Suprapubic skin (tissue), 4 donors: ENCODE results near the gene TRPV3. TPM values are rescaled to one million over a fixed set of nuclear protein-coding genes. Genes with fewer than 3 reads are reported as not detected.
A peak's percentile ranks its signal among the peaks of the same experiment; 100 is the strongest.

Experiments
- DNase-seq, 2 donors: peaks; one replicate each; pipeline ENCODE4 v3.0.0-alpha.2; 2019; ENCODE audit warnings: low spot score in 2 of 2
- H3K27ac ChIP-seq: fragments of 200-600 bp; sonication (generic); one replicate; pipeline ENCODE4 v1.5.1; 2019
- H3K27me3 ChIP-seq: fragments of 200-600 bp; sonication (generic); one replicate; pipeline ENCODE4 v1.5.1; 2019
- H3K36me3 ChIP-seq: fragments of 200-600 bp; sonication (generic); one replicate; pipeline ENCODE4 v1.5.1; 2019
- H3K4me1 ChIP-seq: fragments of 200-600 bp; sonication (generic); one replicate; pipeline ENCODE4 v1.5.1; 2019
- H3K4me3 ChIP-seq: fragments of 200-600 bp; sonication (generic); one replicate; pipeline ENCODE4 v1.5.1; 2019; ENCODE audit warnings: mild to moderate bottlenecking
- H3K9me3 ChIP-seq: fragments of 200-600 bp; sonication (generic); one replicate; pipeline ENCODE4 v1.5.1; 2019
- CTCF ChIP-seq, 2 donors: fragments of 200-600 bp in 1 of 2; fragments of 450-650 bp in 1 of 2; sonication (generic) in 1 of 2; IDR thresholded peaks; one replicate each; pipeline ENCODE4 v1.5.1; 2016 to 2019; ENCODE audit warnings: antibody characterized with exemption in 2 of 2, mild to moderate bottlenecking in 1 of 2, moderate library complexity in 1 of 2
- EP300 ChIP-seq: sonication (generic); formaldehyde crosslinking; IDR thresholded peaks from one replicate; pipeline ENCODE4 v1.6.1; 2017; ENCODE audit warnings: antibody characterized with exemption
- POLR2A ChIP-seq, 2 donors: fragments of 450-650 bp; IDR thresholded peaks; one replicate each; pipeline ENCODE4 v1.6.1; 2017; ENCODE audit warnings: antibody characterized with exemption in 2 of 2, mild to moderate bottlenecking in 2 of 2, moderate library complexity in 2 of 2
- POLR2AphosphoS5 ChIP-seq, 3 donors: sonication (generic); formaldehyde crosslinking; IDR thresholded peaks; one replicate each; pipeline ENCODE4 v1.6.1; 2017; ENCODE audit warnings: antibody characterized with exemption in 3 of 3
- WGBS: methylation state at CpG from one replicate; pipeline ENCODE4 v1.1.5; 2018; 5-methylcytosine and 5-hydroxymethylcytosine counted together
- total RNA-seq, 4 donors: library from RNA; depleted of rRNA; stranded (reverse); fragments of >200 nt; gene quantifications; one replicate each; pipeline ENCODE4 v1.1.0, GENCODE V29; 2016

Gene TRPV3
- total RNA-seq = 10 to 100 TPM; 25.6 to 45.4 (median 34.4) TPM

GRCh38 chr17:3557768-3558583, at the start of gene TRPV3:
Gene TRPV3 (minus strand): TSS chr17:3557812. CDS start chr17:3554850, 2,962 bp downstream.
- Histone ChIP-seq H3K36me3 (no peaks in the 10 kb centered on the region), H3K4me1 (peaks cover 35% of the 10 kb centered on the region), H3K9me3 (no peaks in the 10 kb centered on the region), H3K4me3 (peak within 1 kb of the TSS; percentile 36), H3K27me3 (peaks cover 5% of the 10 kb centered on the region), H3K27ac (peak within 1 kb of the TSS; percentile 87)
- WGBS = 37% methylated on average over 8 of the region's 23 CpGs
- TF ChIP-seq CTCF (IDR thresholded peaks at IDR 0.05) (no peak), POLR2AphosphoS5 (IDR thresholded peaks at IDR 0.05) (peak in 1 of 3 donors; percentile 7)
- DNase-seq = no peak

- H3K9me3 ChIP-seq = no peaks in the 10 kb centered on the region
- peaks cover 10% of the 10 kb centered on the region for H3K4me1 ChIP-seq
- TF ChIP-seq CTCF (IDR thresholded peaks at IDR 0.05) = no peak
- no peaks in the 10 kb centered on the region for H3K27me3 ChIP-seq
- peak overlapping the region; percentile 17 for H3K27ac ChIP-seq
- no peak for DNase-seq
- peaks cover 31% of the 10 kb centered on the region for H3K36me3 ChIP-seq
- H3K4me3 ChIP-seq = no peak overlapping the region
- 94% methylated on average over 2 of the region's 4 CpGs for WGBS
Observed at GRCh38 chr17:3603870-3604259, 46.3 kb upstream of the TRPV3 start.

- no peaks in the 10 kb centered on the region for H3K9me3 ChIP-seq
- peaks cover 26% of the 10 kb centered on the region for H3K36me3 ChIP-seq
- TF ChIP-seq CTCF (IDR thresholded peaks at IDR 0.05) (no peak), POLR2AphosphoS5 (IDR thresholded peaks at IDR 0.05) (no peak)
- DNase-seq = no peak
- no peak overlapping the region for H3K27ac ChIP-seq
- H3K27me3 ChIP-seq = no peaks in the 10 kb centered on the region
- no peak overlapping the region for H3K4me3 ChIP-seq
- H3K4me1 ChIP-seq = peaks cover 10% of the 10 kb centered on the region
- 73% methylated on average over 15 of the region's 17 CpGs for WGBS
Observed at GRCh38 chr17:3603119-3603869, 45.7 kb upstream of the TRPV3 start.

GRCh38 chr17:3602499-3602898, 44.9 kb upstream of the TRPV3 start:
- Histone ChIP-seq H3K27me3 (no peaks in the 10 kb centered on the region), H3K27ac (no peak overlapping the region), H3K4me1 (peaks cover 10% of the 10 kb centered on the region), H3K4me3 (no peak overlapping the region), H3K36me3 (peaks cover 18% of the 10 kb centered on the region), H3K9me3 (no peaks in the 10 kb centered on the region)
- 91% methylated on average over 16 of the region's 16 CpGs for WGBS
- no peak for DNase-seq
- peak in 1 of 2 donors; percentile 7 for TF ChIP-seq CTCF (IDR thresholded peaks at IDR 0.05)
- TF ChIP-seq POLR2A (IDR thresholded peaks at IDR 0.05) = no peak
- TF ChIP-seq EP300 = no peak
- TF ChIP-seq POLR2AphosphoS5 (IDR thresholded peaks at IDR 0.05) = no peak

GRCh38 chr17:3600529-3601205, 43.1 kb upstream of the TRPV3 start:
- no peaks in the 10 kb centered on the region for H3K9me3 ChIP-seq
- no peaks in the 10 kb centered on the region for H3K27me3 ChIP-seq
- no peak overlapping the region for H3K4me3 ChIP-seq
- H3K27ac ChIP-seq = no peak overlapping the region
- no peak for TF ChIP-seq EP300
- TF ChIP-seq POLR2A (IDR thresholded peaks at IDR 0.05) = no peak
- TF ChIP-seq POLR2AphosphoS5 (IDR thresholded peaks at IDR 0.05) = no peak
- TF ChIP-seq CTCF (IDR thresholded peaks at IDR 0.05) = no peak
- H3K36me3 ChIP-seq = peaks cover under 1% of the 10 kb centered on the region
- H3K4me1 ChIP-seq = peaks cover 10% of the 10 kb centered on the region
- no peak for DNase-seq
- 87% methylated on average over 15 of the region's 15 CpGs for WGBS
